ENCODE measurements around the gene UBR2. TPM values are rescaled to one million over a fixed set of nuclear protein-coding genes. Genes with fewer than 3 reads are reported as not detected.
"Not testable (repeated sequence)": the region's sequence is repeated elsewhere in the genome, so short reads cannot be mapped to it uniquely, and the experiment has no call there.

The UBR2 gene
- total RNA-seq, 1 donor from 2014 or later = 30.3 TPM

GRCh38 chr6:42711930-42712329 lies 148.1 kb downstream of the UBR2 start:
- DNase-seq (ENCODE audit: low spot score) = no peak
- intact Hi-C loops (cut with DNase I) = no loop called here

DNA sequence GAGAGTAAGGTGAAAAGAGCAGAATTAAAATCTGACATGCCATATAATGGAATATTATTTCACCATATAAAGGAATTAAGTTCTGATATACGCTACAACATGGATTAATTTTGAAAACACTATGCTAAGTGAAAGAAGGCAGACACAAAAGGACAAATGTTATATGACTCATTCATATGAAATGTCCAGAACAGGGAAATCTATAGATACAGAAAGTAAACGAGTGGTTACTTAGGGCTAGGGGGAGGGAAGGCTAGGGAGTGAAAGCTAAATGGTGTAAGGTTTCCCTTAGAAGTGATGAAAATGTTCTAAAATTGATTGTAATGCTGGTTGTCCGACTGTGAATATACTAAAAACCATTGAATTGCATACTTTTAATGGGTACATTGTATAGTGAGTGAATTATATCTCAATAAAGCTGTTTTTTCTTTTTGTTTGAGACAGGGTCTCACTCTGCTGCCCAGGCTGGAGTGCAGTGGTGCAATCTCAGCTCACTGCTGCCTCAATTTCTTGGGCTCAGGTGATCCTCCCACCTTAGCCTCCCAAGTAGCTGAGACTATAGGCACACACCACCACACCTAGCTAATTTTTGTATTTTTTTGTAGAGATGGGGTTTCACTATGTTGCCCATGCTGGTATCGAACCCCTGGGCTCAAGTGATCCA lies 150.4 kb downstream of the UBR2 start:
- intact Hi-C loops (cut with DNase I) = no loop called here
- no peak for DNase-seq (ENCODE audit: low spot score)

DNA sequence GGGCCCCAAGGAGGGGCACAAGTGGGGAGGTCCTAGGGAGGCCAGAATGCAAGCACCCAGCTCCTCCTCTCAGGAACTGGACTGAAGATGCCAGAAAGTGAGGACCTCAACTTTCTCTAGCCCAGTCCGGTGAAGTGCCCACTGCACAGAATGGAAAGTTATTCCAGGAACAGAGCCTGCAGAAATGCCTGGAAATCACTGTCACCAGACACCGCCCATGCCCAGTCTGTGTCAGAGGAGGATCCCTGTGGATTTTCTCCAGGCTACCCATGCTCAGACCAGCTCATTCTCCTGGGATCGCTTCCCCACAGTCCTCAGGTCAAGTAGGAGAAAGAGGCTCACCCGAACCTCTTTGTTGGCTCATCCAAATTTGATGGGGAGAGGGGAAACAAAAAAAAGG lies 152.0 kb downstream of the UBR2 start:
- DNase-seq (ENCODE audit: low spot score) = no peak
- intact Hi-C loops (cut with DNase I) = no loop called here

DNA sequence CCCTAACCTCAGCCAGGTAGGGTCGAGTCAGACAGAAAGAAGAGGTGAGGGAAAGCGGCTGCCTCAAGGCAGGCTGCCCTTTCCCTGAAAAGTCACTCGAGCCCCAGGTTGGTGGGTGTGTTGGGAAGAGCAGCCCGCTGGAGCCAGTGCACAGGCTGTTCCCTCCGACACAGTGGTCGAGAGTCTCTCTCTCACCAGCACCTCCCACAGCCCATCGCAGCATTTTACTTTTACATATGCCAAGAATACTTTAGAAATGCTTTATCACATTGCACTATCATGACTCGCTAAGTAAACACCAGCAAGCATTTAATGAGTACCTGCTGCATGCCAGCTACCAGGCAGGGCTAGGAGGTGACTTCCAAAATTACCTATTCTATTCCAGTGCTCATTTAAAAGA lies 156.9 kb downstream of the UBR2 start:
- DNase-seq (ENCODE audit: low spot score) = no peak
- intact Hi-C loops (cut with DNase I) = no loop called here

DNA sequence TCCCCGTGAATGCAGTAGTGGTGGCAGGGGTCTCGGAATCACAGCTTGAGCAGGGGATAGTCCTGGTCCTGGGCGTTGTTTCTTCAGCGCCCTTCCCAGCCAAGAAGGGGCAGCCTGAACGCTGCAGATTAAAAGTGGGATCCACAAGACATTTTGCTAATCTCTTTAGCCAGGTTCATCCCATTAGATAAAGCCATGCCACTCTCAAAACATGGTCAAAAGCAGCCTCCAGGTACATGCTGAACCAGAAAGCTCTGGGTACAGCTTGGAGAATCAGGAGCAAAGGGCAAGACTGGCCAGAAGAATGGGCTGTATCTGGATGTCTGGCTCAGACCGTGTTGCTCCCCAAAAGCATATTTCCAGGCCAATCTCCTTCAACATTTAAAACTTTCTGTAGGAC lies 158.7 kb downstream of the UBR2 start, which contains the start of gene PRPH2:
Gene PRPH2, minus strand, starts transcription at position 101 of the 400 bp plus-strand sequence. CDS start 263 bp downstream, outside the sequence.
- DNase-seq (ENCODE audit: low spot score) = no peak
- intact Hi-C loops (cut with DNase I) = no loop called here

DNA sequence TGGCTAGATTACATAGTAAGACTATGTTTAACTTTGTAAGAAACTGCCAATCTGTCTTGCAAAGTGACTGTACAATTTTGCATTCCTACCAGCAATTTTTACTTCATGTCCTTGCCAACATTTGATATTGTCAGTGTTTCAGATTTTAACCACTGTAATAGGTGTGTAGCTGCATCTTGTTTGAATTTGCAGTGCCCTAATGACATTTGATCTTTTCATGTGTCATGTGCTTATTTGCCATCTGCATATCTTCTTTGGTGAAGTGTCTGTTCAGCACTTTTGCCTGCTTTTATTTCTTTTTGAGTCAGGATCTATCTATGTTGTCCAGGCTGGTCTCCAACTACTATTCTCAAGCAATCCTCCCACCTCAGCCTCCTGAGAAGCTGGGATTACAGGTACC lies 161.0 kb downstream of the UBR2 start:
- intact Hi-C loops (cut with DNase I) = loop anchor here (5.0 kb wide), 1 partner anchor 63 kb away; no protein-coding TSS in a partner anchor
- DNase-seq (ENCODE audit: low spot score) = no peak

DNA sequence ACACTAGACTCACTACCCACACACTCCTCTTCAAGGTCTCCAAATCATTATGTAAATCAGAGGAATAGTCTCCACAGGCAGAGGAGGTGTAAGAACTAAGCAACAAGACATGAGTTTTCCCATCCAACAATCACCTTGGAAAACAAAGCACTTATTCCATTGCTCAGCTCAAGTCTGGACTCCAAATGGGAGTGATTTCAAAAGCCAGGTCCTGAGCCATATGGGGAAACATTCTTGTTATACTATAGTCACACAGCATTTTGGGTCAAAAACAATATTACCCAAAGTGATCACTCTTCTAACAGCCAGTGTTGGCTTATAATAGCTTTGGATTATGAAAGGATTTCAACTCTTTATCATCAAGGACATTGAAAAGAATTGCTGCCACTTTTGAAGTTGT lies 162.2 kb downstream of the UBR2 start:
- intact Hi-C loops (cut with DNase I) = loop anchor here (2.0 to 5.0 kb wide), 2 partner anchors 64 to 153 kb away; partner anchors contain the start of gene RPL7L1
- no peak for DNase-seq (ENCODE audit: low spot score)

GRCh38 chr6:42726485-42727086 lies 162.8 kb downstream of the UBR2 start:
- peak; percentile 85 for DNase-seq (ENCODE audit: low spot score)
- intact Hi-C loops (cut with DNase I) = loop anchor here (2.0 to 5.0 kb wide), 2 partner anchors 64 to 152 kb away; partner anchors contain the start of gene RPL7L1

DNA sequence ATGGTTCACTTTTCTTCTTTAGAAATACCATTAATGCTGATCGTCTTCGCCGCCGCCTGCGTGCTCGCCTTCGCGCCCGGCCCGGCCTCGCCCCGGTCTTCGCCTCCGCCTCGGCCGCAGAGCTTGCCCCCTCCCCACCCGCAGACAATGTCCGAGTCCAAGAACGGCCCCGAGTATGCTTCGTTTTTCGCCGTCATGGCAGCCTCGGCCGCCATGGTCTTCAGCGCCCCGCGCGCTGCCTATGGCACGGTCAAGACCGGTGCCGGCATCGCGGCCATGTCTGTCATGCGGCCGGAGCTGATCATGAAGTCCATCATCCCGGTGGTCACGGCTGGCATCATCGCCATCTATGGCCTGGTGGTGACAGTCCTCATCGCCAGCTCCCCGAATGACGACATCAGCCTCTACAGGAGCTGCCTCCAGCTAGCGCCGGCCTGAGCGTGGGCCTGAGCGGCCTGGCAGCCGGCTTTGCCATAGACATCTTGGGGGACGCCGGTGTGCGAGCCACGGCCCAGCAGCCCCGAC lies 163.3 kb downstream of the UBR2 start:
- no peak for DNase-seq (ENCODE audit: low spot score)
- intact Hi-C loops (cut with DNase I) = loop anchor here (2.0 to 5.0 kb wide), 2 partner anchors 65 to 152 kb away; partner anchors contain the start of gene RPL7L1

DNA sequence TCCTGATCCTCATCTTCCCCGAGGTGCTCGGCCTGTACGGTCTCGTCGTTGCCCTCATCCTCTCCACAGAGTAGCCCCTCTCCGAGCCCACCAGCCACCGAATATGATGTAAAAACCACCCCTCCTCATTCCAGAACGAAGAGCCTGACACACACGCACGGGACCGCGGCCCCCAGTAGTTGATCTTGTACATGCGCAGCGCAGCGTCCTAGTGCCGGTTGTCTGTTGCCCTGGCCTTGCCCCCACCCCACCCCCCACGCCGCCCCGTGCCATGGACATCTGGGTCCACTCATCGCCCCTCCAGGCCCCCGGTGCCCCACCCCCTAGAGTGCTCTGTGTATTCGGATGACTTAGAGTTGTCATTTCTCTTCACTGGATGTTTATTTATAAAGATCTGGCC lies 163.8 kb downstream of the UBR2 start:
- intact Hi-C loops (cut with DNase I) = loop anchor here (2.0 to 5.0 kb wide), 2 partner anchors 65 to 151 kb away; partner anchors contain the start of gene RPL7L1
- no peak for DNase-seq (ENCODE audit: low spot score)

GRCh38 chr6:42729731-42730130 lies 165.9 kb downstream of the UBR2 start:
- no peak for DNase-seq (ENCODE audit: low spot score)
- intact Hi-C loops (cut with DNase I) = loop anchor here (5.0 kb wide), 1 partner anchor 67 kb away; no protein-coding TSS in a partner anchor

GRCh38 chr6:42733867-42734481 lies 170.1 kb downstream of the UBR2 start:
- DNase-seq (ENCODE audit: low spot score); intact Hi-C loops (cut with DNase I): not testable (repeated sequence)

DNA sequence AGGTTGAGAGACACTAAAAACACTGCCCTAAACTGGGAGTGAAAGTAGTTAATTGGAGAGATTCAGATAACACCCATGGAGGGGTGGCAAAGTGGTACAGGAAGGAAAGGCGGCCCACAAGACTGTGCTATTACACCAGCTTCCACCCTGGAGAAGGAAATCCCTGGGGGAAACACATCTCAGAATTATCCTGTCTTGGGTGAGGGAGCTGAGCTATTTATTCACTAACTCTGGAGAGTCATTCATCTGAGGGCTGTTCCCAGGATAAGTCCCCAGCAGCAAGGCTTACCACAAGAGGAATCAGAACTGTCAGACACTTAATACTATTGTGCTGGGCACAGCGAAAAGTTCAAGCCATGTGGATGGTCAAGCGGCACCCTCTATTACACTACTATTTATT lies 172.1 kb downstream of the UBR2 start:
- intact Hi-C loops (cut with DNase I) = no loop called here
- DNase-seq (ENCODE audit: low spot score) = no peak

DNA sequence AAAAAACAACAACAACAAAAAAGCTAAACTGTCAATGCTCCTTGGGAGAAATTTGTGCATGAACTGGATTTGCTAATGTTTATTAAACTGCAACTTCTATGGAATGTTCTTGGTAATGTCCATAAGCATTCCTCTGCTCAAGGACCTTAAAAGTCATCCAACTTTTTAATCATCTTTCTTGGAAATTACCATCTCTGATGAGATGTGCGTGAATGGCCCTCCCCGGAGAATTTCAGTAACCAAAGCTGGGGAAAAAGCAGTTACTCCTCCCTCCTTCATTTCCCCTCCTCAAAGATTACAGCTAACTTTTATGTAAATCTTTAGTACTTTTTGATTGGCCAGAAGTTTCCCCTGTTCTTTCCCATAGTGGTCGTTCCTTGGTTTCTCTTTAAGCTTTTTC lies 176.9 kb downstream of the UBR2 start:
- intact Hi-C loops (cut with DNase I) = no loop called here
- no peak for DNase-seq (ENCODE audit: low spot score)

GRCh38 chr6:42742116-42742894 lies 178.5 kb downstream of the UBR2 start:
- DNase-seq (ENCODE audit: low spot score) = no peak
- intact Hi-C loops (cut with DNase I) = no loop called here

Other genes with a start within 250 kb of the UBR2 start
- gene TRERF1, start 112.1 kb upstream of the UBR2 start, total RNA-seq = 0.86 TPM
- gene PRPH2, start 158.6 kb downstream of the UBR2 start, total RNA-seq = 0.70 TPM
- 11.0 TPM for gene TBCC, start 182.1 kb downstream of the UBR2 start, total RNA-seq
- 11.3 TPM for gene BICRAL, start 218.0 kb downstream of the UBR2 start, total RNA-seq